GM12874 (cell line): ENCODE results near the gene GRIP1.
A peak's percentile ranks its signal among the peaks of the same experiment; 100 is the strongest.

Source experiments
- CTCF ChIP-seq: IDR thresholded peaks from 2 replicates; pipeline ENCODE4 v1.5.1; 2011; ENCODE audit warnings: low read depth, mild to moderate bottlenecking, control low read depth, low read length, moderate library complexity; ENCODE audit not compliant: insufficient read depth

GRIP1 gene

GRCh38 chr12:66428261-66428660 lies 250.6 kb downstream of the GRIP1 start:
- no peak for TF ChIP-seq CTCF

- no peak for TF ChIP-seq CTCF
Measured at GRCh38 chr12:66426696-66427095, 252.2 kb downstream of the GRIP1 start.

GRCh38 chr12:66423266-66423665 lies 255.6 kb downstream of the GRIP1 start:
- no peak for TF ChIP-seq CTCF

GRCh38 chr12:66418908-66419307 lies 260.0 kb downstream of the GRIP1 start:
- TF ChIP-seq CTCF, result no peak

- TF ChIP-seq CTCF, result no peak
Measured at GRCh38 chr12:66417217-66417616, 261.7 kb downstream of the GRIP1 start.

GRCh38 chr12:66409195-66409871 lies 269.5 kb downstream of the GRIP1 start:
- TF ChIP-seq CTCF, result peak; percentile 63

GRCh38 chr12:66405395-66405794 lies 273.5 kb downstream of the GRIP1 start:
- TF ChIP-seq CTCF, result no peak
